ENCODE data around the gene VIL1.

VIL1 gene

DNA sequence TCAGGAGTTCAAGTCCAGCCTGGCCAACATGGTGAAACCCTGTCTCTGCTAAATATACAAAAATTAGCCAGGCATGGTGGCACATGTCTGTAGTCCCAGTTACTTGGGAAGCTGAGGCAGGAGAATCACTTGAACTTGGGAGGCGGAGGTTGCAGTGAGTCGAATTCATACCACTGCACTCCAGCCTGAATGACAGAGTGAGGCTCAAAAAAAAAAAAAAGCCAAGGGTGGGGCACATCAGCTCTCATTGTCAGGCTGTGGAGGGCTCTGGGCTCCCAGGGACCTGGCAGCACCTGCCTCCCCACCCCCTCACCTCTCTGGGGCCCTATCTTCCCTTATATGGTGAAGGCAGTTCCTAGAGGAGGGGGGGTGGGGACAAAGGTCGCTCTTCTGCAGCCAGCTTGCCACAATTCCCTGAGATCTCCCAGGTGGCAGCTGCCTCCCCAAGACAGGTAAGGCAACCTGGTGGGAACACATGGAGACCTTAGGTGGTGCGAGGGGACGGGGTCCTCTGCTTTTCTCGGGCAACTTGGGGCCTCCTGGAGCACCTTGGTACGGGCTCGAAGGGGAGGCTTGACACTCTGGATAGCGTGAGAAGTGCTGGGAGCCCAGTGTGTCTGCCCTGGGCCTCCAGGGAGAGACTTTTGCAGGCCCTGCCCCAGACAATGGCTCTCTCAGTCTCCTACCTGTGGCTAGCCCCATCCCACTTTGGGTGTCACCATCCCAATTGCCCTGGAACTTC lies at the start of gene VIL1:
Gene VIL1 (plus strand): TSS at position 407 of the 742 bp plus-strand sequence. CDS start 4,656 bp downstream, outside the sequence.
- no peak for DNase-seq (ENCODE audit: low spot score)

DNA sequence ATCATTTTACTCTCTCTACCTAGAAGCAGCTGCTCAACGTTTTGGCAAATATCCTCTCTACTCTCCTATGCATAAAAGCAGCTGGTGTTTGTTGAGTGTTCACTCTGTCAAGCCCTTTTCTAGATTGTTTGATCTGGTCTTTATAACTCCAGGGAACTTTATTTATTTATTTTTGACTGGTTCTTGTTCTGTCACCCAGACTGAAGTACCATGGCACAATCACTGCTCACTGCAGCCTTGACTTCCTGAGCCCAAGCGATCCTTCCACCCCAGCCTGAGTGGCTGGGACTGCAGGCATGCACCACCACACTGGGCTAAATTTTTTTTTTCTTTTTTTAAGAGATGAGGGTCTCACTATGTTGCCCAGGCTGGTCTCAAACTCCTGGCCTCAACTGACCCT lies 49.6 kb upstream of the VIL1 start:
- DNase-seq (ENCODE audit: low spot score): no peak

DNA sequence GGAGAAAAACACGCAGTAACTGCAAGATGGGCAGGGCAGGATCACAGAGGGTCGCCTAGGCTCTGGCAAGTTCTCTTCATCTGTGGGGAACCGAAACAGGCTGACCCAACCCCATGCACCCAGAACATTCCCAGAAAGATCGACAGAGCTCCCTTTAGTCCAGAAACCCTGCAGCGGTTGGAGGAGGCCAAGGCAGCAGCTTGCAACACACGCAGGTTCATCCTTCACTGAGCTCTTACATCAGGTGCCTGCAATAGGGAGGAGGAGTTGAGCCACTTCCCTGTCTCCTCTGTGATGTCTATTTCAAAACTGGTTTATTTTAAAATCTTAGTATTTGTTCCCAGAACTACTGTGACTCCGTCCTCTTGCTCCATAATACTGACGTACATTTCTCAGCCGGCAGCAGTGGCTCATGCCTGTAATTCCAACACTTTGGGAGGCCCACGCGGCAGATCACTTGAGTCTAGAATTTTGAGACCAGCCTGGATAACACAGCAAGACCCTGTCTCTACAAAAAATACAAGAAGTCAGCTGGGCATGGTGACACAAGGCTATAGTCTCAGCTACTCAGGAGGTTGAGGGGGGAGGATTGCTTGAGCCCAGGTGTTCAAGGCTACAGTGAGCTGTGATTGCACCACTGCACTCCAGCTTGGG lies 48.4 kb upstream of the VIL1 start:
- DNase-seq (ENCODE audit: low spot score): no peak

DNA sequence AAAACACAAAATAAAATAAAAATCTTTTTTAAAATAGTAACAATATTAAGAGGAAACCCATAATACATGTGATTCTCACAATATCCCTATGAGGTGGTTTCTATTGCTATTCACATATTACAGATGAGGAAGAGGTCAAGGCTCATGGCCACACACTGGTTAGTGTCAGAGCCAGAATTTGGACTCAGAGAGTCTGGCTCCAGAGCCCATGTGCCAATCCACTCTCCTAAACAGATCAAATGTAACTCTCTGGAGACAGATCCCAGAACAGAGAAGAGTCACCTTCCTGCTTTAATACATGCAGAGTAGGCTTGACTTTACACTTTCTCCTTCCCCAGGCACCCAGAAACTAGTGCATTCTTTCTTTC lies 47.0 kb upstream of the VIL1 start:
- no peak for DNase-seq (ENCODE audit: low spot score)

DNA sequence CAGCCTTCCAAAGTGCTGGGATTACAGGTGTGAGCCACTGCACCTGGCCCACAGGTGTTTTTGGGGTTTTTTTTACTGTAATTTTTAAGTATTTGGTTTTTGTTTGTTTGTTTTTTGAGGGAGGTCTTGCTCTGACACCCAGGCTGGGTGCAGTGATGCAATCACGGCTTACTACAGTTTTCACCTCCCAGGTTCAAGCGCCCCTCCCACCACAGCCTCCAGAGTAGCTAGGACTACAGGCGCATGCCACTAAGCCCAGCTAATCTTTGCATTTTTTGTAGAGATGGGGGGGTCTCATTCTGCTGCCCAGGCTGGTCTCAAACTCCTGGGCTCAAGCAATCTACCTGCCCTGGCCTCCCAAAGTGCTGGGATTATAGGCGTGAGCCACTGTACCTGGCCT lies 44.1 kb upstream of the VIL1 start:
- no peak for DNase-seq (ENCODE audit: low spot score)

DNA sequence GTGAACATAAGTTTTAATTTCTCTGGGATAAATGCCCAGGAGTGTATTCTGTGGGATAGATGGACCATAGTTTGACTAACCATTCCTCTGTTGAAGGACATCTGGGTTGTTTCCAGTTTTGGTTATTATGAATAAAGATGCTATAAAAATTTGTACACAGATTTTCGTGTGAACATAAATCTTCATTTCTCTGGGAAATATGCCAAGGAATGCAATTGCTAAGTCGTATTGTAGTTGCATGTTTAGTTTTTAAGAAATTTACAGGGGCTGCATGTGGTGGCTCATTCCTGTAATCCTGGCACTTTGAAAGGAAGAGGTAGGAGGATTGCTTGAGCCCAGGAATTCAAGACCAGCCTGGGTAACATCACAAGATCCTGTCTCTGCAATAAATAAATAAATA lies 43.7 kb upstream of the VIL1 start:
- DNase-seq (ENCODE audit: low spot score): no peak

DNA sequence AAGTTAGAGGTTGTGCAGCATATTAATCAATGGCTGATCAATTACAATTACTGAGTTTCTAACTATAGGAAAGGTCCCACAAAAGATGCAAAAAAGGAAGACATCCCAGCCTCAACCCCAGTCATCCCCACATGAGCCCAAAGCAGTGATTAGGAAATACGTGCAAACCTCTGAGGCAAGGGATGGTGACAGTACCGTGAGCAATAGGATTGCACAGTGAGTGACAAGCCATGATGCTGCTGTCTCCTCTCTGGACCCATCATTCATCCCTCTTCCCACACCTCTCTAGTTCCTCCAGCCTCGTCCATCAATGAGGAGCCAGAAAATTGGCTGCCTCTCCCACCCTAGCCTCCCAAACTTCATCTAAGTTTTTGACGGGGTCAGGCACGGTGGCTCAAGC lies 40.9 kb upstream of the VIL1 start:
- DNase-seq (ENCODE audit: low spot score): no peak

DNA sequence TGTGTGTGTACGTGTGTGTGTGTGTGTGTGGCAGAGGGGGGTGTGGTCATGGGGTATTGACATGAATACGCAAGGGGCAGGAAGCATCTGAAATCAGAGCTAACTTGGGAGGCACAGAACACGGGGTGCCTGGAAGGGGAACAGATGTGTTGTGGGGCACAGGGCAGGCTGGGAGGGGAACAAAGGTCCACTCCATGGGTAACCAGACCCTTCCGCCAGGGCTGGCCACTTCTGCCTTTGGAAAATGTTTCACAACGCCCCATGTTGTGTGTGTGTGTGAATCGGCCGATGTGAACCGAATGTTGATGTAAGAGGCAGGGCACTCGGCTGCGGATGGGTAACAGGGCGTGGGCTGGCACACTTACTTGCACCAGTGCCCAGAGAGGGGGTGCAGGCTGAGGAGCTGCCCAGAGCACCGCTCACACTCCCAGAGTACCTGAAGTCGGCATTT lies 37.0 kb upstream of the VIL1 start, which contains the start of gene SLC11A1:
Gene SLC11A1 (plus strand): TSS at position 358 of the 451 bp plus-strand sequence. CDS start 96 bp downstream, outside the sequence.
- DNase-seq (ENCODE audit: low spot score): no peak

DNA sequence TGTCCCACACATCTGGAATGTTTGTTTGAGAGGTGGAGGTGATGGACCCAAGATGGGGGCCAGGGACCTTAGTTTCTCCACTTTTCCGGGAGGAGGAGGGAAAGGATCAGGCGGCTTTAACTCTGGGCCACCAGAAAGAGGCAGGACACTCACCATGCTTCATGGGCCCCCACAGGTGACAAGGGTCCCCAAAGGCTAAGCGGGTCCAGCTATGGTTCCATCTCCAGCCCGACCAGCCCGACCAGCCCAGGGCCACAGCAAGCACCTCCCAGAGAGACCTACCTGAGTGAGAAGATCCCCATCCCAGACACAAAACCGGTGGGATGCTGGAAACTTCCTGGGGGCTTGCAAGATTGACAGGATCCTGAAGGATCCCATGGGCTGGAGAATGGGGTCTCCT lies 36.1 kb upstream of the VIL1 start:
- no peak for DNase-seq (ENCODE audit: low spot score)

DNA sequence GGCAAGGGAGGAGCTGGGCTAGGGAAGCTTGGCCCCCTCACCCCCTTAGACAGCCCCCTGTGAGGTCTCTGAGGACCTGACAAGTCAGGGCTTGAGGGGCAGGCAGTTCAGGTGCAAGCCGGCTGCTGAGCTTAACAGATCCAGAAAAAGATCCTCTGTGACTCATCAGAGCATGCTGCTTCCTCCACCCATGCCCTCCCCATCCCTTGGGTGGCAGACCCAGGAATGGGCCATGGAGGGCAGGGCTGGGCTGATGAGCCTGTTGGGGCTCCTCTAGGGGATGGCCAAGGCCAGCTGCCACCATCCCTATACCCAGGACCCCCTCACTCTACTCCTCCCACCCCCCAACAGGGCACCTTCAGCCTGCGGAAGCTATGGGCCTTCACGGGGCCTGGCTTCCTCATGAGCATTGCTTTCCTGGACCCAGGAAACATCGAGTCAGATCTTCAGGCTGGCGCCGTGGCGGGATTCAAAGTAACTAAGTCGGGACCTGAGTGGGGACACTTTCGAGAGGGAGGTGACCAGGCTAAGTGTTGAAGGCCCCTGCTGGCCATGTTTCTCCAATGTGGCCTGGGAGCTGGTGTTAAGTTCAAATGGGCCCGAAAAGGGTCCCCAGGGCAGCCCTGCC lies 34.9 kb upstream of the VIL1 start:
- no peak for DNase-seq (ENCODE audit: low spot score)

DNA sequence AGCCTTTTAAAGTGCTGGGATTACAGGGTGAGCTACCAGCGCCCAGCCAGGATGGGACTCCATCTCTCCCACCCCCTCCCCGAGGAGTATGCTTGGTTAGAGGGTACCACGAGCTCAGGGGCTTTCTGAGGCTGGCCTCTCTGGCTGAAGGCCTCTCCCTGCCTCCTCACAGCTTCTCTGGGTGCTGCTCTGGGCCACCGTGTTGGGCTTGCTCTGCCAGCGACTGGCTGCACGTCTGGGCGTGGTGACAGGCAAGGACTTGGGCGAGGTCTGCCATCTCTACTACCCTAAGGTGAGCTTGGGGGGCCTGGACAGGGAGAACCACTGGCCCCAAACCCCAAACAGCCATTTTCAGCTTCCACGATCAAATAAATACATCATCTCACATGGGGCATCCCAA lies 33.9 kb upstream of the VIL1 start:
- no peak for DNase-seq (ENCODE audit: low spot score)

DNA sequence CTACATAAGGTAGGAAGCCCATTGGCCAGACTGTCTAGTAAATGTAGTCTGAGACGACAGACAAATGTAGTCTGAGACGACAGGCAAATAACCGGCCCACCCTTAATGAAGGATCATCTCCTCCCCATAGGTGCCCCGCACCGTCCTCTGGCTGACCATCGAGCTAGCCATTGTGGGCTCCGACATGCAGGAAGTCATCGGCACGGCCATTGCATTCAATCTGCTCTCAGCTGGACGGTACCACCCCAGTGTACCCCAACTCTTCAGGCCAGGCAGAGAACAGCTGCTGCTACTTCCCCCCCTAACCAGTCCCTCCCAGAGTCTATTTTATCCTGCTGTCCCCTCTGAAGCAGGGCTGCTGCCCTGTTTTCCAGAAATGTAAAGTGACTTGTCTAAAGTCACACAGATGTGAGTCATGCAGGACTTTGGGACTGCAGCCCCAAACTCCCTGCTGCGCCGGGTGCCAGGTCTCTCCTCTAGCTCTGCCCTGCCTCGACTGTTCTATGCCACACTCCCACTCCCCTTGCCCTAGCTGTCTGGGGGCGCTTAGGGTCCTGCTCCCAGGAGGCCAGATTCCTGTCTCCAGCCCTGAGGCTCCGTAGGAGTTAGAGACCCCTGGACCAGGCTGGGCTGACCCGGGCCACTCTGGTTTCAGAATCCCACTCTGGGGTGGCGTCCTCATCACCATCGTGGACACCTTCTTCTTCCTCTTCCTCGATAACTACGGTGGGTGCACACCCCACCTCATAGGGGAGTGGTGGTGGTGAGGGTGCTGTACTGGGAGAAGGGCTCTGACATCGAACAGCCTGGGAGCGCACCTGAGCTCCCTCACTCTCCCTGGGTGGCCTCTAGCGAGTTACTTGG lies 32.2 kb upstream of the VIL1 start:
- no peak for DNase-seq (ENCODE audit: low spot score)

DNA sequence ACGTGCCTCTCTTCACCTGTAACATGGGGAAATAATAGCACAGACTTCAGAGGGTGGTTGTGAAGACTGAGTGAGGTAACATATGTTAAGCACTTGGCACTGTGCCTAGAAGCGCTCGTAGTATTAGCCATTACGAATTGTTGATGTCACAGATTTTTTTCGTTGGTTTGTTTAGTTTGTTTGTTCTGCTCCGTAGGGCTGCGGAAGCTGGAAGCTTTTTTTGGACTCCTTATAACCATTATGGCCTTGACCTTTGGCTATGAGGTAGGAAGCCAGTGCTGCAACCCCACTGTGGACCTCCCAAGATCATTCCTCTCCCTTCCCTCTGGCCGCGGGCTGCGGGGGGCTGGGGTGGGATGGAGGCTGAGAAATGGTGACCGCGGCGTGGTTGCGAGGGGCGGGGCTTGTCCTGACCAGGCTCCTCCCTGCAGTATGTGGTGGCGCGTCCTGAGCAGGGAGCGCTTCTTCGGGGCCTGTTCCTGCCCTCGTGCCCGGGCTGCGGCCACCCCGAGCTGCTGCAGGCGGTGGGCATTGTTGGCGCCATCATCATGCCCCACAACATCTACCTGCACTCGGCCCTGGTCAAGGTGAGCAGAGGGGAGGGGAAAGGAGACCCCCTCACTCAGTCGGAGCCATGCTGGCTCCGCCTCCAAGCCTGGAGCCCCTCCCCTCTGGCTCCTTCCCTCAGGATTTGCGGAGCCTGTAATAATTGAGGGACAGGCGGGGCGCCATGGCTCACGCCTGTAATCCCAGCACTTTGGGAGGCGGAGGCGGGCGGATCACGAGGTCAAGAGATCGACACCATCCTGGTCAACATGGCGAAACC lies 31.3 kb upstream of the VIL1 start:
- DNase-seq (ENCODE audit: low spot score): peak; percentile 7

DNA sequence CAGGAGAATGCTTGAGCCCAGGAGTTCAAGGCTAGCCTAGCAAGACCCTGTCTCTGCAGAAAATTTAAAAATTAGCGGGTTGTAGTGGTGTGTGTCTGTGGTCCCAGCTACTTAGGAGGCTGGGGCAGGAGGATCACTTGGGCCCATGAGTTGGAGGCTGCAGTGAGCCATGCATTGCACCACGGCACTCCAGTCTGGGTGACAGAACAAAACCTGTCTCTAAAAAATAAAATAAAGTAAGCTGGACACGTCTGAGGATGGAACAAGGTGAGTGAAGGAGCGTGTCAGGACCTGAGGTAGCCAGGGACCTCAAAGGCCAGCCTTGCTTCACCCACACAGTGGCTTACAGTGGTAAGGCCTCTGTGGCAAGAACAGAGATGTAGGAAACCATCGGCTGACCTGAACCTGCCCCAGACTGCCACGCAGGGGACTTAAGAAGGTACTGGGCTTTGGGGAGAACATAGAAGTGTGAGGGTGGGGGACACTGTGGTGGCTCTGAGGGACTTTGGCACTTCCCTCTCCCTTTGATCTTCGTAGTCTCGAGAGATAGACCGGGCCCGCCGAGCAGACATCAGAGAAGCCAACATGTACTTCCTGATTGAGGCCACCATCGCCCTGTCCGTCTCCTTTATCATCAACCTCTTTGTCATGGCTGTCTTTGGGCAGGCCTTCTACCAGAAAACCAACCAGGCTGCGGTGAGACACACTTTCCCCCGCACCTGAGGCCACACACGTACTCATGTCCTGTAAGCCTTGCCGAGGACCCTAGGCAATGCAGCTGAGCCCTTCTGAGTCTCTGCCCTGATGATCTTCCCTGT lies 29.4 kb upstream of the VIL1 start:
- DNase-seq (ENCODE audit: low spot score): no peak

DNA sequence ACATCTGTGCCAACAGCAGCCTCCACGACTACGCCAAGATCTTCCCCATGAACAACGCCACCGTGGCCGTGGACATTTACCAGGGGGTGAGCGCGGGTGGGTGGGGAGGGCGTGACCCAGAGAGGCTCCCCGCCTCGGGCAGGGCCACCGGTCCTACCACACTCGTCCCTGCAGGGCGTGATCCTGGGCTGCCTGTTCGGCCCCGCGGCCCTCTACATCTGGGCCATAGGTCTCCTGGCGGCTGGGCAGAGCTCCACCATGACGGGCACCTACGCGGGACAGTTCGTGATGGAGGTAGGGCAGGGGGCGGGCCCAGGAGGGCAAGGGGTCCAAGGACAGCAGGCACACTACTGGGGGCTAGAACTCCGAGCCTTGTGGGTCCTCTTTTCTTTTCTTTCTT lies 27.7 kb upstream of the VIL1 start:
- no peak for DNase-seq (ENCODE audit: low spot score)

DNA sequence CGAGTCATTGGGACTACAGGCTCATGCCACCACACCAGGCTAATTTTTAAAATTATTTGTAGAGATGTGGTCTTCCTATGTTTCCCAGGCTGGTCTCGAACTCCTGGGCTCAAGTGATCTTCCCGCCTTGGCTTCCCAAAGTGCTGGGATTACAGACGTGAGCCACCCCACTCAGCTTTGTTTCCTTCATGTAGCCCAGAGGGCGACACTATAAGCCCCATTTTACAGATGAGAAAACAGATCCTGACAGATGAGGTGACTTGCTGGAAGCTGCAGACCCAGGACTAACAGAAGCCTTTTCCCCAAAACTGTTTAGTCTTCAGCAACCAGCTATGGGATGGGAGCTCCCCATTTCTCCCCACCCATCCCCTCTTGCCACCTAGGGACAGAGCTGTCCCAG lies 26.5 kb upstream of the VIL1 start:
- no peak for DNase-seq (ENCODE audit: low spot score)

DNA sequence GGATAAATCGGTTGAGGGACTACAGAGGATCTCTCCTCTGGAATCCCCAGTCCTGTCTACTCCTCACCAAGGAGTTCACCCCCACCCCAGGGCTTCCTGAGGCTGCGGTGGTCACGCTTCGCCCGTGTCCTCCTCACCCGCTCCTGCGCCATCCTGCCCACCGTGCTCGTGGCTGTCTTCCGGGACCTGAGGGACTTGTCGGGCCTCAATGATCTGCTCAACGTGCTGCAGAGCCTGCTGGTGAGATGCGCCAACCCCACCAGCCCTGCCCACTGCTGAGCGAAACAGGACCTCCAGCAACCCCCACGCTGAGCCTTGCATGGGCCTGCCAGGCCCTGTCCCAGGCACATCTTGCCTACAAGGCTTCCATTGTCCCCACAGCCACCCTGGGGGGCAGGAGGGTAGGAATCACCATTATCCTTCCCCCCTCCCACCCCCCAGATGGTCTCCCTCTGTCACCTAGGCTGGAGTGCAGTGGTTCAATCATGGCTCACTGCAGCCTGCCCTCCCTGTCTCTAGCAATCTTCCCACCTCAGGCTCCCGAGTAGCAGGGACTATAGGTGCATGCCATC lies 25.9 kb upstream of the VIL1 start:
- no peak for DNase-seq (ENCODE audit: low spot score)

DNA sequence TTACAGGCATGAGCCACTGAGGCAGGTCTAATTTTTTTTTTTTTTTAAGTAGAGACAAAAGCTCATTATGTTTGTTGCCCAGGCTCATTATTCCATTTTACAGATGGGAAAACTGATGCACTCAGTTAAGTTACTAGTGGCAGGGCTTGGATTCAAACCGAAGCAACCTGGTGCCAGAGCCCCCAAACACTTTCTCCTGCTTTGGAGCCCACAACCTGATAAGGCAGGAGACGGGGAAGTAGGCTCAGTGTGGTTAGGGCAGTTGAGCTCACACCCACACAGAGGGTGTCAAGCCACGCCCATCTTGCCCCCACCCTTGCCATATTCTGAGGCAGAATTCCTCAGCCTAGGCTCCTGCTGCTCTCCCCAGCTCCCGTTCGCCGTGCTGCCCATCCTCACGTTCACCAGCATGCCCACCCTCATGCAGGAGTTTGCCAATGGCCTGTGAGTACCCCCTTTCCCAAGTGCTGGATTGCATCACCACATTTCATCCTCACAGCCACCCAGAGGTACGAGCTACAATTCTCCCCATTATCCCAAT lies 25.1 kb upstream of the VIL1 start:
- peak; percentile 15 for DNase-seq (ENCODE audit: low spot score)

DNA sequence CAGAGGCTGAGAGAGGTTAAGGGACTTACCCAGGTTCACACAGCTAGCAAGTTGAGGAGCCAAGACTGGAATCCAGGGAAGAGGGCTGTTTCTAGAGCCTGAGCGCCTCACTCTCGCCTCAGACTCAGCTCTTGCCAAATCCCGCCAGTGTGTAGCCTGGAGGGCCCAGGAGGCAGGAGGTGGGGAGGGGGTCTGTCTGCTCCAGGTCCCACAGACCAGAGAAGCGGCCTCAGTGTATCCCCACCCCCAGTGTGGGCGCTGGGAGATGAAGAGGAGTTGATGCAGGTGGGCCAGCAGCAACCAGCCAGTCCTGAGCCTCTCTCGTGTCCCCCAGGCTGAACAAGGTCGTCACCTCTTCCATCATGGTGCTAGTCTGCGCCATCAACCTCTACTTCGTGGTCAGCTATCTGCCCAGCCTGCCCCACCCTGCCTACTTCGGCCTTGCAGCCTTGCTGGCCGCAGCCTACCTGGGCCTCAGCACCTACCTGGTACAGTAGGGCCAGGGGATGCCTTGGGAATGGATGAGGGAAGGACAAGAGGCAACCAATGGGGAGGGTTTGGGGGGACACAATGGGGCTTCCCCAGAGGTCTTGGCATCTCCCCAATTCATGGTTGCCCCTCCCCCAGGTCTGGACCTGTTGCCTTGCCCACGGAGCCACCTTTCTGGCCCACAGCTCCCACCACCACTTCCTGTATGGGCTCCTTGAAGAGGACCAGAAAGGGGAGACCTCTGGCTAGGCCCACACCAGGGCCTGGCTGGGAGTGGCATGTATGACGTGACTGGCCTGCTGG lies 24.4 kb upstream of the VIL1 start:
- DNase-seq (ENCODE audit: low spot score): no peak
